Peyer's patch (tissue), 4 donors: Measurements from ENCODE around the gene IRF9. TPM values are rescaled to one million over a fixed set of nuclear protein-coding genes. Genes with fewer than 3 reads are reported as not detected.

ENCODE experiments used
- DNase-seq, 3 donors: peaks; one replicate each; pipeline ENCODE4 v3.0.0-alpha.2; 2017 to 2019
- H3K27ac ChIP-seq, 4 donors: fragments of 200-600 bp; sonication (generic); one replicate each; pipeline ENCODE4 v1.5.1; 2016 to 2019
- H3K27me3 ChIP-seq, 2 donors: fragments of 200-600 bp; sonication (generic); one replicate each; pipeline ENCODE4 v1.5.1; 2019
- H3K36me3 ChIP-seq, 3 donors: fragments of 200-600 bp; sonication (generic); one replicate each; pipeline ENCODE4 v1.5.1; 2016 to 2019
- H3K4me1 ChIP-seq, 4 donors: fragments of 200-600 bp; sonication (generic); one replicate each; pipeline ENCODE4 v1.5.1; 2016 to 2019
- H3K4me3 ChIP-seq, 4 donors: fragments of 200-600 bp; sonication (generic); 1 replicate in 3 of 4; 2 replicates in 1 of 4; pipeline ENCODE4 v1.5.1; 2016 to 2019; ENCODE audit warnings: mild to moderate bottlenecking in 1 of 4
- H3K9me3 ChIP-seq, 4 donors: fragments of 200-600 bp; sonication (generic); one replicate each; pipeline ENCODE4 v1.5.1; 2016 to 2019; ENCODE audit warnings: mild to moderate bottlenecking in 1 of 4
- POLR2A ChIP-seq, 2 donors: fragments of 450-650 bp; IDR thresholded peaks; one replicate each; pipeline ENCODE4 v1.5.1; 2017; ENCODE audit warnings: antibody characterized with exemption in 2 of 2, mild to moderate bottlenecking in 2 of 2, moderate library complexity in 2 of 2
- total RNA-seq, 4 donors: library from RNA; depleted of rRNA; stranded (reverse); fragments of >200 nt; gene quantifications; one replicate each; pipeline ENCODE4 v1.1.0, GENCODE V29; 2016
- TF ChIP-seq, protein P1 (sequence below), 6 experiments: fragments of 450-650 bp in 4 of 6; fragments of 200-600 bp in 2 of 6; sonication (generic) in 1 of 6; IDR thresholded peaks; one replicate each; pipeline ENCODE4 v1.5.1; 2017 to 2019; ENCODE audit warnings: antibody characterized with exemption in 6 of 6, mild to moderate bottlenecking in 3 of 6, moderate library complexity in 1 of 6

Gene IRF9
- total RNA-seq, 4 donors from 2014 or later: 64.1 to 219 (median 80.8) TPM

DNA sequence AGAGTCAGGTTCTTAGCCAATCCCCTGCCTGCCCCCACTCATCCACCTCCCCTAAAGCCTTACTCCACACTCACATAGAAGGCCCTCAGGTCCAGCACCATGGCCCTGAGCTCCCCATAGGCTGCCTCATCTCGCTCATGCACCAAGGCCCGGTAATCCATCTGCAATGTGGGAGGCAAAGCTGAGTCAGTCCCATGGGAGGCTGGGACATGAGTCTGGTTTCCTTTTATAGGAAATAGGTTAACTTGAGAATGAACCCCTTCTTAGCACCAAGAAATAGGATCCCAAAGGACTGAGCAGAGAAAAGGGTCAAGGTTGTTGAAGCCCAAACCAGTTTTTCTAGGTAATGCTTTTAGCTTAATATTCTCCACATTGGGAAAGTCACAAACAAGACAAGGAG, 17.6 kb upstream of the IRF9 start:
- peak overlapping the region in 1 of 4 donors; percentile 12 for H3K27ac ChIP-seq
- peaks cover 0 to 60% (median 18%) of the 10 kb centered on the region in 4 donors for H3K4me1 ChIP-seq
- TF ChIP-seq, protein P1, sequence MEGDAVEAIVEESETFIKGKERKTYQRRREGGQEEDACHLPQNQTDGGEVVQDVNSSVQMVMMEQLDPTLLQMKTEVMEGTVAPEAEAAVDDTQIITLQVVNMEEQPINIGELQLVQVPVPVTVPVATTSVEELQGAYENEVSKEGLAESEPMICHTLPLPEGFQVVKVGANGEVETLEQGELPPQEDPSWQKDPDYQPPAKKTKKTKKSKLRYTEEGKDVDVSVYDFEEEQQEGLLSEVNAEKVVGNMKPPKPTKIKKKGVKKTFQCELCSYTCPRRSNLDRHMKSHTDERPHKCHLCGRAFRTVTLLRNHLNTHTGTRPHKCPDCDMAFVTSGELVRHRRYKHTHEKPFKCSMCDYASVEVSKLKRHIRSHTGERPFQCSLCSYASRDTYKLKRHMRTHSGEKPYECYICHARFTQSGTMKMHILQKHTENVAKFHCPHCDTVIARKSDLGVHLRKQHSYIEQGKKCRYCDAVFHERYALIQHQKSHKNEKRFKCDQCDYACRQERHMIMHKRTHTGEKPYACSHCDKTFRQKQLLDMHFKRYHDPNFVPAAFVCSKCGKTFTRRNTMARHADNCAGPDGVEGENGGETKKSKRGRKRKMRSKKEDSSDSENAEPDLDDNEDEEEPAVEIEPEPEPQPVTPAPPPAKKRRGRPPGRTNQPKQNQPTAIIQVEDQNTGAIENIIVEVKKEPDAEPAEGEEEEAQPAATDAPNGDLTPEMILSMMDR (IDR thresholded peaks at IDR 0.05): no peak
- no peak for TF ChIP-seq POLR2A (IDR thresholded peaks at IDR 0.05)
- peaks cover 0 to 10% (median 3%) of the 10 kb centered on the region in 3 donors for H3K36me3 ChIP-seq
- no peaks in the 10 kb centered on the region for H3K9me3 ChIP-seq
- no peaks in the 10 kb centered on the region for H3K27me3 ChIP-seq
- no peak overlapping the region for H3K4me3 ChIP-seq
- DNase-seq: no peak

DNA sequence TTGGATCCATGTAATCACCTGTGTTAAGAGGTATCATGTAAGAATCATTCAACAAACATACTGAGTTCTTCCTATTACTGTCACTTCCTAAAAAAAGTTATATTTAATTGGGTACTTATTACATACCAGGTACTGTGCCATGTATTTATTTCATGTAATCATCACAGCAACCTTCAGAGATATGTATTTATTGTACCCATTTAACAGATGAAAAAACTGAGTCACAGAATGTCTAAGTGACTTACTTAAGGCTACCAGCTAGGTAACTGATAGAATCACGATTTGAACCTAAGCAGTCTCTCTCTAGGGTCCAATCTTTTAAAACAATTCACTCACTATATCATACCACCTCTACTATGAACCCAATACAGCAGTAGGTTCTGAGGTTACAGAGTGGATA, 16.6 kb upstream of the IRF9 start:
- no peaks in the 10 kb centered on the region for H3K9me3 ChIP-seq
- H3K36me3 ChIP-seq: peaks cover 0 to 9% (median 0%) of the 10 kb centered on the region in 3 donors
- TF ChIP-seq, protein P1 (IDR thresholded peaks at IDR 0.05): no peak
- no peak for TF ChIP-seq POLR2A (IDR thresholded peaks at IDR 0.05)
- H3K27me3 ChIP-seq: no peaks in the 10 kb centered on the region
- no peak overlapping the region for H3K4me3 ChIP-seq
- peak overlapping the region in 1 of 4 donors; percentile 12 for H3K27ac ChIP-seq
- peaks cover 0 to 56% (median 20%) of the 10 kb centered on the region in 4 donors for H3K4me1 ChIP-seq
- no peak for DNase-seq

DNA sequence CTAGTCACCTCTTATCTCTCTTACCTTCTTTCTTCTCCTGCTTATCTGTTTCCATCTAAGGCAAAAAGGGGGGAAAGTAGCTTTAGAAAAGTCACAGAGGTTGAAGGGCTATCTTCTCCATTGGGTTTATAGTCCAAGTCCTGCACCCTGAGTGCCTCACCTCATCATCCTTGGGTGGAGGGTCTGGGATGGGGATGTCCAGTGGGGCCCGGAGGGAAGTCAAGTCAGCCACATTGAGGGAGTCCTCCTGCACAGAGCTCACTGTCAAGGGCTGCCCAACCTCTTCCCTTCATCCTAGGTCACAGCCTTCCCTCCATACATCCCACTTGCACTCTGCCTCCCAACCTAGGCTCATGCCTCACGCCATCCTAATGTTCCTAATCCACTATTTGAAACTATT, 15.8 kb upstream of the IRF9 start:
- Histone ChIP-seq H3K27ac (peak overlapping the region; percentile 80 to 96 (median 94)), H3K9me3 (no peaks in the 10 kb centered on the region), H3K27me3 (no peaks in the 10 kb centered on the region), H3K4me1 (peaks cover 0 to 49% (median 18%) of the 10 kb centered on the region in 4 donors), H3K36me3 (peaks cover 0 to 17% (median 0%) of the 10 kb centered on the region in 3 donors), H3K4me3 (peak overlapping the region; percentile 73 to 96 (median 78))
- DNase-seq: no peak
- TF ChIP-seq, protein P1 (IDR thresholded peaks at IDR 0.05): no peak
- no peak for TF ChIP-seq POLR2A (IDR thresholded peaks at IDR 0.05)

DNA sequence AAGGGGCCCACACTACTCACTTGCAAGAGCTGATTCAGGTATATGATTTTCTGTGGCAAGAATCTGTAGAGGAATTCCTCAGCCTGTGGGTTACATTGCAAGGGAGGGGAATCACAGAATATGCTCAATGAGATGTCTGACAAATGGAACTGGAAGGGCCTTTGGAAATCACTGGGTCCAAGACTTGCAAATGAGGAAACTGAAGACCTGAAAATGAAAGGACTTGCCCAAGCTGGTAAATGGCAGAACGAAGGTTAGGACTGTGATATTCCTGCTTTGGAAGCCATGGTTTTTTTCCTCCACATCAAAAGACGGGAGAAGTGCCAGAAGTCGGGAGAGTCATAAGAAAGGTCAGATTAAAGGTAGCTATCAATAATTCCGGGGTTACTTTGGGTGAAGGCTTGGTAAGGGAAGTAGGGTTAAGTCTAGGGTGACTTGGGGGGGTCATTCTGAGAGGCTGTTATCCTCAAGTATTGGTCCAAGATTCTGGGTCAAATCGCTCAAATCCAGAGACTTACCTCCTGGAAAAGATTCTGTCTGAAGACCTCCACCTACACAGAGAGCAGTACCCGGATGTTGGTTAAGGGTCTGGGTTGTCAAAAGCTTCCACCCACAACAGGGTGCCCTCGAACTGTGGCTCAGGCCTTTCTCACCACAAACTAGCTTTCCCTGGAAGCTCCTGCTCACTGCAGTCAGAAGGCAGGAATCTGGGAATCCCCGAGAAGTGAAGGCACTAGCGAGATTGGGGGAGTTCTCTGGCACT, 15.2 kb upstream of the IRF9 start:
- DNase-seq: no peak
- no peaks in the 10 kb centered on the region for H3K9me3 ChIP-seq
- H3K36me3 ChIP-seq: peaks cover 0 to 23% (median 0%) of the 10 kb centered on the region in 3 donors
- no peaks in the 10 kb centered on the region for H3K27me3 ChIP-seq
- TF ChIP-seq, protein P1 (IDR thresholded peaks at IDR 0.05): no peak
- TF ChIP-seq POLR2A (IDR thresholded peaks at IDR 0.05): no peak
- H3K27ac ChIP-seq: peak overlapping the region; percentile 80 to 96 (median 94)
- peak overlapping the region; percentile 73 to 96 (median 78) for H3K4me3 ChIP-seq
- peaks cover 0 to 48% (median 16%) of the 10 kb centered on the region in 4 donors for H3K4me1 ChIP-seq

DNA sequence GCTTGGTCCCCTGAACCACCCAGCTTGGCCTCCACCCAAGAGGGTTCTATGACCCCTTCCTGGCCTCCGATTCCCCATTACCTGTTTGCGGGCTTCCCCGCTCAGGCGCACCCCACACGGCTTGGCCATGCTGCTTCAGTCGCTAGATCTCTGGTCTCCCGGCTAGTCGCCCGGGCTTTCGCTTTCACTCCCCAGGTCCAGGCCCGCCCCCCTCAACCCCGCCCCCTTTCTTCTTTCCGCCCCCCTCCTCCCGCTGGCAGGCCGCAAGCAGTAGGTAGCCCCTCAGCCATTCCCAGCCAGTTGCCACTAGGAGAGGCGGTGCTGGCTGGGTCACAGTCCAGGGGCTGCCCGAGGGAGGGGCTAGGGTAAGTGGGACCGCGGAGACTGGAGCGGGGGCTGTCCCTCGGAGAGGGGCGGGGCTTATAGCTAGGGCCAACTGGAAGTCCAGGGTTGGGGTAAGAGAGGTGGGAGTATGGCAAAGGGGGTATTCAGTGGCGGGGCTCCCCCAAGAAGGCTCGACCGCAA, 14.6 kb upstream of the IRF9 start, which contains the start of gene PSME2:
Gene PSME2 (minus strand): TSS at position 158 of the 525 bp plus-strand sequence. CDS start 29 bp downstream, at position 129.
- TF ChIP-seq POLR2A (IDR thresholded peaks at IDR 0.05): peak; percentile 36 to 73
- TF ChIP-seq, protein P1 (IDR thresholded peaks at IDR 0.05): no peak
- Histone ChIP-seq H3K4me3 (peak within 1 kb of the TSS; percentile 73 to 96 (median 78)), H3K9me3 (no peaks in the 10 kb centered on the region), H3K27ac (peak within 1 kb of the TSS; percentile 80 to 96 (median 94)), H3K27me3 (no peaks in the 10 kb centered on the region), H3K4me1 (peaks cover 0 to 48% (median 16%) of the 10 kb centered on the region in 4 donors), H3K36me3 (peaks cover 0 to 30% (median 1%) of the 10 kb centered on the region in 3 donors)
- peak; percentile 95 to 98 (median 97) for DNase-seq
